H9 (cell line): Measurements from ENCODE around the gene EGFR. TPM values are rescaled to one million over a fixed set of nuclear protein-coding genes. Genes with fewer than 3 reads are reported as not detected.

Source experiments
- DNase-seq: peaks from one replicate; pipeline ENCODE4 v3.0.0-alpha.2; 2017
- H2AFZ ChIP-seq: one replicate; pipeline ENCODE4 v1.6.1; 2013; ENCODE audit warnings: mild to moderate bottlenecking, low read length, control low read depth, moderate library complexity
- H2AK5ac ChIP-seq: 2 replicates; pipeline ENCODE4 v1.6.1; 2013; ENCODE audit warnings: low read length, control low read depth, mixed read lengths; ENCODE audit not compliant: insufficient read length
- H2BK120ac ChIP-seq: one replicate; pipeline ENCODE4 v1.6.1; 2013; ENCODE audit warnings: low read depth, mild to moderate bottlenecking, low read length, control low read depth, inconsistent platforms; ENCODE audit not compliant: poor library complexity, severe bottlenecking
- H2BK12ac ChIP-seq: 2 replicates; pipeline ENCODE4 v1.6.1; 2013; ENCODE audit warnings: low read length, control low read depth, mixed read lengths, low read depth; ENCODE audit not compliant: insufficient read length
- H2BK15ac ChIP-seq: 2 replicates; pipeline ENCODE4 v1.6.1; 2013; ENCODE audit warnings: low read depth, low read length, control low read depth
- H2BK20ac ChIP-seq: one replicate; pipeline ENCODE4 v1.6.1; 2013; ENCODE audit warnings: low read depth, mild to moderate bottlenecking, low read length, control low read depth, inconsistent platforms; ENCODE audit not compliant: poor library complexity, severe bottlenecking
- H2BK5ac ChIP-seq: 2 replicates; pipeline ENCODE4 v1.6.1; 2013; ENCODE audit warnings: low read length, control low read depth, mixed read lengths; ENCODE audit not compliant: insufficient read length
- H3K14ac ChIP-seq: 2 replicates; pipeline ENCODE4 v1.6.1; 2013; ENCODE audit warnings: low read length, control low read depth; ENCODE audit not compliant: insufficient read depth
- H3K18ac ChIP-seq: 2 replicates; pipeline ENCODE4 v1.6.1; 2013; ENCODE audit warnings: low read depth, mild to moderate bottlenecking, mixed read lengths, low read length, control low read depth; ENCODE audit not compliant: insufficient read length
- H3K23ac ChIP-seq: 2 replicates; pipeline ENCODE4 v1.6.1; 2013; ENCODE audit warnings: low read length, control low read depth, mixed read lengths, low read depth; ENCODE audit not compliant: insufficient read length
- H3K23me2 ChIP-seq: 2 replicates; pipeline ENCODE4 v1.6.1; 2013; ENCODE audit warnings: low read depth, mild to moderate bottlenecking, mixed read lengths, low read length, control low read depth; ENCODE audit not compliant: insufficient read length, poor library complexity, severe bottlenecking
- H3K27ac ChIP-seq: 2 replicates; pipeline ENCODE4 v1.5.1; 2013; ENCODE audit warnings: low read length, control low read depth, mixed read lengths, low read depth; ENCODE audit not compliant: insufficient read length
- H3K27me3 ChIP-seq: 2 replicates; pipeline ENCODE4 v1.6.1; 2013; ENCODE audit warnings: low read length, control low read depth, inconsistent platforms; ENCODE audit not compliant: insufficient read depth
- H3K4ac ChIP-seq: 2 replicates; pipeline ENCODE4 v1.6.1; 2013; ENCODE audit warnings: low read depth, mild to moderate bottlenecking, control low read depth, inconsistent platforms, low read length, moderate library complexity
- H3K4me1 ChIP-seq: 2 replicates; pipeline ENCODE4 v1.6.1; 2013; ENCODE audit warnings: low read length, control low read depth, inconsistent platforms; ENCODE audit not compliant: insufficient read depth
- H3K4me2 ChIP-seq: 2 replicates; pipeline ENCODE4 v1.6.1; 2013; ENCODE audit warnings: low read length, control low read depth, mixed read lengths; ENCODE audit not compliant: insufficient read length, insufficient read depth
- H3K56ac ChIP-seq: 2 replicates; pipeline ENCODE4 v1.6.1; 2013; ENCODE audit warnings: low read depth, mild to moderate bottlenecking, mixed read lengths, low read length, control low read depth; ENCODE audit not compliant: insufficient read length
- H3K79me1 ChIP-seq: 2 replicates; pipeline ENCODE4 v1.6.1; 2013; ENCODE audit warnings: low read depth, mild to moderate bottlenecking, moderate library complexity, low read length, control low read depth, inconsistent platforms; ENCODE audit not compliant: insufficient read depth, poor library complexity, severe bottlenecking
- H3K79me2 ChIP-seq: 2 replicates; pipeline ENCODE4 v1.6.1; 2013; ENCODE audit warnings: low read length, control low read depth, inconsistent platforms; ENCODE audit not compliant: insufficient read depth
- H3K9ac ChIP-seq: 2 replicates; pipeline ENCODE4 v1.6.1; 2013; ENCODE audit warnings: low read length, control low read depth, mixed read lengths; ENCODE audit not compliant: insufficient read length; ENCODE audit errors: extremely low read depth
- H3K9me3 ChIP-seq: one replicate; pipeline ENCODE4 v1.6.1; 2013; ENCODE audit warnings: low read depth, low read length, inconsistent platforms; ENCODE audit not compliant: control insufficient read depth
- H3T11ph ChIP-seq: one replicate; pipeline ENCODE4 v1.6.1; 2013; ENCODE audit warnings: mild to moderate bottlenecking, low read length, control low read depth, inconsistent platforms
- H4K20me1 ChIP-seq: one replicate; pipeline ENCODE4 v1.6.1; 2013; ENCODE audit not compliant: control insufficient read depth, insufficient read length, insufficient read depth
- H4K5ac ChIP-seq: 2 replicates; pipeline ENCODE4 v1.6.1; 2013; ENCODE audit warnings: low read depth, mild to moderate bottlenecking, mixed read lengths, low read length, control low read depth; ENCODE audit not compliant: insufficient read length
- H4K8ac ChIP-seq: replicated peaks from 2 replicates; pipeline ENCODE4 v1.6.1; 2013; ENCODE audit warnings: low read length, control low read depth, mixed read lengths, low read depth; ENCODE audit not compliant: insufficient read length
- H4K91ac ChIP-seq: 2 replicates; pipeline ENCODE4 v1.6.1; 2013; ENCODE audit warnings: low read depth, mild to moderate bottlenecking, moderate library complexity, mixed read lengths, low read length, control low read depth; ENCODE audit not compliant: insufficient read length
- H3K27ac Mint-ChIP-seq, 3 experiments: 2 replicates in 2 of 3; 3 replicates in 1 of 3; pipeline ENCODE4 v1.8.0; 2020 to 2021; ENCODE audit warnings: mixed read lengths in 3 of 3, mild to moderate bottlenecking in 1 of 3, moderate library complexity in 1 of 3
- H3K27me3 Mint-ChIP-seq: 2 replicates; pipeline ENCODE4 v1.8.0; 2021; ENCODE audit warnings: low read depth, mild to moderate bottlenecking, moderate library complexity, mixed read lengths
- H3K36me3 Mint-ChIP-seq, 3 experiments: 2 replicates in 2 of 3; 3 replicates in 1 of 3; pipeline ENCODE4 v1.8.0; 2020 to 2021; ENCODE audit warnings: low read depth in 3 of 3, mixed read lengths in 3 of 3; ENCODE audit not compliant: insufficient read depth in 1 of 3
- H3K4me1 Mint-ChIP-seq, 2 experiments: 2 replicates each; pipeline ENCODE4 v1.8.0; 2020; ENCODE audit warnings: mixed read lengths in 2 of 2
- H3K4me3 Mint-ChIP-seq, 2 experiments: 2 replicates in 1 of 2; 3 replicates in 1 of 2; pipeline ENCODE4 v1.8.0; 2020 to 2021; ENCODE audit warnings: mild to moderate bottlenecking in 2 of 2, mixed read lengths in 2 of 2, moderate library complexity in 1 of 2
- H3K9me3 Mint-ChIP-seq, 2 experiments: 2 replicates in 1 of 2; 3 replicates in 1 of 2; pipeline ENCODE4 v1.8.0; 2020; ENCODE audit warnings: mild to moderate bottlenecking in 2 of 2, mixed read lengths in 2 of 2, moderate library complexity in 1 of 2
- CTCF ChIP-seq: fragments of 200-600 bp; sonication (generic); conservative IDR thresholded peaks from 3 replicates; pipeline ENCODE4 v1.8.0; 2021; ENCODE audit warnings: antibody characterized with exemption, mild to moderate bottlenecking
- WGBS: extraction: QIAGEN DNeasy Blood & Tissue Kit; methylation state at CpG from one replicate; pipeline ENCODE4 v1.1.7; 2013; ENCODE audit warnings: missing lambda C conversion rate, low lambda C conversion rate, mixed read lengths; ENCODE audit not compliant: insufficient read length; ENCODE audit errors: extremely low coverage; 5-methylcytosine and 5-hydroxymethylcytosine counted together
- total RNA-seq: library from RNA; stranded (reverse); gene quantifications from 2 replicates; pipeline ENCODE4 v1.2.1, GENCODE V29; 2021

The EGFR gene
- total RNA-seq, 1 experiment from 2014 or later = 3.3 TPM

GRCh38 chr7:55203300-55203699, 184.5 kb downstream of the EGFR start:
- H3K4me1 Mint-ChIP-seq = no peaks in the 10 kb centered on the region
- Histone ChIP-seq H3K4me1 (no peaks in the 10 kb centered on the region), H3K4ac (no peak overlapping the region), H3K79me2 (no peaks in the 10 kb centered on the region), H2BK120ac (no peak overlapping the region), H2BK20ac (no peak overlapping the region), H2BK15ac (no peak overlapping the region), H4K20me1 (no peaks in the 10 kb centered on the region), H3K56ac (no peak overlapping the region), H4K8ac (no peak overlapping the region), H3K79me1 (no peaks in the 10 kb centered on the region), H3K18ac (no peak overlapping the region), H4K5ac (peak overlapping the region; percentile 19), H3K9me3 (no peaks in the 10 kb centered on the region), H3K23ac (no peak overlapping the region), H3K27ac (no peak overlapping the region), H3K9ac (no peak overlapping the region), H3K4me2 (no peak overlapping the region), H2BK12ac (no peak overlapping the region), H3T11ph (no peak overlapping the region), H3K27me3 (no peaks in the 10 kb centered on the region), H4K91ac (no peak overlapping the region), H2BK5ac (no peak overlapping the region), H2AK5ac (no peak overlapping the region), H3K23me2 (peaks cover 4% of the 10 kb centered on the region), H2AFZ (no peak overlapping the region), H3K14ac (no peak overlapping the region)
- H3K4me3 Mint-ChIP-seq = no peak overlapping the region
- WGBS = 100% methylated on average over 6 of the region's 7 CpGs
- no peak for DNase-seq
- no peaks in the 10 kb centered on the region for H3K9me3 Mint-ChIP-seq
- TF ChIP-seq CTCF = no peak
- H3K27me3 Mint-ChIP-seq = no peaks in the 10 kb centered on the region
- H3K27ac Mint-ChIP-seq = no peak overlapping the region
- peaks cover 0 to 2% (median 0%) of the 10 kb centered on the region in 3 experiments; a peak in 2 of 7 replicates for H3K36me3 Mint-ChIP-seq
